HL-60 (cell line): ENCODE data around the gene ABCC8.

Experiments
- CTCF ChIP-seq: IDR thresholded peaks from one replicate; pipeline ENCODE4 v1.5.1; 2011; ENCODE audit warnings: low read length, control low read depth, inconsistent platforms; ENCODE audit not compliant: insufficient read depth
- POLR2AphosphoS5 ChIP-seq: IDR thresholded peaks from 2 replicates; pipeline ENCODE4 v1.6.1; 2012; ENCODE audit warnings: low read depth

GRCh38 chr11:17408026-17408425 lies 68.6 kb downstream of the ABCC8 start:
- TF ChIP-seq CTCF = no peak
- no peak for TF ChIP-seq POLR2AphosphoS5
